ENCODE results near the gene DNAJC12.
"Not testable (repeated sequence)": the region's sequence is repeated elsewhere in the genome, so short reads cannot be mapped to it uniquely, and the experiment has no call there.

DNA sequence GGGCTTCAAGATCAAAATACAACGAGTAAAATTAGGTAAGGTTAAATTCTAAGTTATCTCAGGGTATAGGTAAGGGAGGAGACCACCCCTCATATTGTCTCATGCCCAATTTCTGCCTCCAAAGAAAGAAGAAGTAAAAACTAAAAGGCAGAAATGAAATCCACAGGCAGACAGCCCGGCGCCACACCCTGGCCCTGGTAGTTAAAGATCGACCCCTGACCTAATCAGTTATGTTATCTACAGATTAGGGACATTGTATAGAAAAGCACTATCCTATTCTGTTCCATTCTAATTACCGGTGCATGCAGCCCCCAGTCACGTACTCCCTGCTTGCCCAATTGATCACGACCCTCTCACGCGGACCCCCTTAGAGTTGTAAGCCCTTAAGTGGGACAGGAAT, 75.4 kb downstream of the DNAJC12 start:
- not testable (repeated sequence) for TF ChIP-seq CTCF, EP300 (IDR thresholded peaks at IDR 0.05)

Measured in suprapubic skin (tissue), 3 donors.